ENCODE results near the gene KCTD19.

KCTD19 gene

DNA sequence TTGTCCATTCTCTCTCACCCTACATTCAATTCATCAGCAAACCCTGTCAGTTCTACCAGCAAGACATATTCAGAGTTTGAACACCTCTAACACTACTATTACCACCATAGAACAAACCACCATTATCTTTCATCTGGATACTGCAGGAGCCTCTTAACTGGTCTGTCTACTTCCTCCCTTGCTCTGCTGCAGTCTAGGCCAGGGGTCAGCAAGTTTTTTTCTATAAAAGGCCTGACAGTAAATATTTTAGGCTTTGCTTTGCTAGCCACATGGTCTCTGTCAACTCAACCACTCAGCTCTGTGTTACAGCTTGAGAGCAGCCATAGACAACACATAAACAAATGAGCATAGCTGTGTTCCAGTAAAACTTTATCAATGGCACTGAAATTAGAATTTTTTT, 13.8 kb downstream of the KCTD19 start:
- no peak for DNase-seq

DNA sequence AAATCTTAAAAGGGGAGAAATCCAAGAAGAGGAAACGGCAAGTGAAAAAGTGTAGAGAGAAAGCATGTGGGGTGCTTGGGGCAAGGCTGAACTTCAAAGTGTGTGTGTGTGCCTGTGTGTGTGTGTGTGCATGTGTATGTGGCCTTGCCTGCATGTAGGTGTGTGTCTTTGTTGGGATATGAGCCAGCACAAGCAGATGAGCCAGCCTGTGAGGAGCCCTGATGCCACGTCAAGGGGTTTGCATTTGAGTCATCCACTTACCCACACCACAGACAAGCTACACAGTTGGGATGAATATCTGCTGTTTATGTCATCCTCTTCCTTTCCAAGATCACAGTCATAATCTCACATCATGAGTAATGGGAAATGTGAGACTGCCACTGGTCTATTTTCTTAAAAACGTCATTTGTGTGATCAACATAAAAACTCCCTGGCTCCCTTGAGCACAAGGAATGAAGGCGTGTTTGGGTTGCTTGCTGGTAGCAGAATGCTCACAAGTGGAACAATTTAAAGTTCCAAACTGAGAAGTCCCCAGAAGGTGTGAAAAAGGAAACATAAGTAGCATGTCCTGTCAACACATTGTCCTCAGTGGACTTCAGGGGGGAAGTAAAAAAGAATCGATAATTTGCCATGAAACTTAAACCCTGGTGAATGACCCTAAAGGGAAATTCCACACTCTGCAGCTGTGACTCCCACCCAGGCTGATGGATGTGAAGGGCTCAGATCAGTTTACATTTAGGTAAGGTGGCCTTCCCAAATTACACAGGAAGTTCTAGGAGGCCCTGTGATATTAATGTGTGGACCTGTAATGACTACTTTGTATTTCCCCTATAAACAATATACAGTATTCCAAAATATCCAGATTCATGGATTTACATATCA, 14.7 kb downstream of the KCTD19 start:
- no peak for DNase-seq

DNA sequence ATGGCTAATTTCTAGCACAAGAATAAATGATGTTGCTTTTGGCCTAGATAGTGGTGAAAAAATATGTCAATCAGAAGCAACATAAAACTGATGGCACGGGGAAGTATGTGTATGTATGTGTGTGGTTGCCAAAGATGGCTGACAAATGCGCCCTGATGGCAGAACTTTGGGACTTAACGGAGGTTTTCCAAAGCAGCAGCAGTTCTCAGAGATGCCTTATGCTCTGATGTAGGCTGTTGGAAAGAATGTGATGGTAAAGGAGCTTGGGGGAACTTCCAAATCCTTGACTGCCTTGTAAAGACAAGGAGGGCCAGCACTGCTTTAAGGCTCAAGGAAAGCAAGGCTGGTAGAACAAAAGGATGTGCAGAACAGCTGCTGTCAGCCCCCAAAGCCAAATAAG, 16.0 kb downstream of the KCTD19 start:
- DNase-seq = no peak

- DNase-seq = no peak
Observed at GRCh38 chr16:67305216-67306071, 21.1 kb downstream of the KCTD19 start.

DNA sequence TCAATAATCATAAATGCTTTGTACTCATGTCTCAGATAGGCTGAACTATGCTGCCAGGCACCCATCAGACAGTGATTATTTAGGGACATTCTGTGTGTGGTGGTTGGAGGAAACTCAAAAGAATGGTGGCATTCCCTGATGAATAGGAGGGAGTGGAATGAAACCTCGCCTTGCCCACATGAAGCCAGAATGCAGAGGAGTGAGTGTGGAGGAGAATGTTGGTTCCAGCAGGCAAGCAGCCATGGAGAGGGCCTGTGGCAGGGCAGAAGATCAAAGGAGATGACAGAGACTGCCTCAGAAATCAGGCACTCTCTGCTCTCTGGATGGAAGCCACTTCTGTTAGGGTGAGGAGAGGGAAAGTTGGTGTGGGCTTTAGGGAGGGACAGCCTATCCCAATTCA, 22.5 kb downstream of the KCTD19 start:
- no peak for DNase-seq

DNA sequence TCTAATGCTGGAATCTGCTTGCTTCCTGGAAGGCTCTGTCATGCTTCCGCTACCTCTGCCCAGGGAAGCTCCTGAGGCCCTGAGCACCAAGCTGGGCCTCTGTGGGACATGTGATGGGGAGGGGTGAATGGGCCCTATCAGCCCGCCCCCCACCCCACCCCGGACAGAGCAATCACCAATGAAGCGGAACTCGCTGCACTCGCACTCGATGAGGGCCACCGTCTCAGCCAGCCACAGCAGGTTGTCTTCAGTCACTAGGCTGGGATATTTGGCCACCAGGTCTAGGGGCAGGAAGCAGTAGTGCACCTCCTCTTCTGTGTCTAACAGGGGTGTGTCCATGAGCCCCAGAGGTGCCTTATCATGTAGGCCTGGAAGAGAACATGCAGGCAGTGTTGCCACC, 23.6 kb downstream of the KCTD19 start:
- DNase-seq = peak; percentile 31

DNA sequence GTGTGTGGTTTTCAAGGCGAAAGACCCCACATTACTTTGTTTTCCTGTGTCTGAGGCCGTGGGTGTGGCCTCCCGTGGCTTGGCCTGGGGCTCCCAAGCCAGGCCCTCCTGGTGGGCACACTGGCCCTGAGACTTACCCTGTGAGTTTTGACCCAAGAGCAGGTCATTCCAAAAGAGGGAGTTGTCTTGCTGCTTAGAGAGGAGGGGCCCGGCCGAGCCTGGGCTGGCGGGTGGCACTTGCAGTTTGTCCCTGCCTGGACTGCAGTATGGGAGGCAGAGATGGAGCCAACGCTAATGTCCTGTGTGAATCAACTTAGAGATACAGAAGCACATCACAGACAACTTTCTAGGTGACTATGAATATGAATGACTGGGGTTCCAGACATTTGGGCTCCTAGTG, 24.5 kb downstream of the KCTD19 start:
- DNase-seq = no peak

DNA sequence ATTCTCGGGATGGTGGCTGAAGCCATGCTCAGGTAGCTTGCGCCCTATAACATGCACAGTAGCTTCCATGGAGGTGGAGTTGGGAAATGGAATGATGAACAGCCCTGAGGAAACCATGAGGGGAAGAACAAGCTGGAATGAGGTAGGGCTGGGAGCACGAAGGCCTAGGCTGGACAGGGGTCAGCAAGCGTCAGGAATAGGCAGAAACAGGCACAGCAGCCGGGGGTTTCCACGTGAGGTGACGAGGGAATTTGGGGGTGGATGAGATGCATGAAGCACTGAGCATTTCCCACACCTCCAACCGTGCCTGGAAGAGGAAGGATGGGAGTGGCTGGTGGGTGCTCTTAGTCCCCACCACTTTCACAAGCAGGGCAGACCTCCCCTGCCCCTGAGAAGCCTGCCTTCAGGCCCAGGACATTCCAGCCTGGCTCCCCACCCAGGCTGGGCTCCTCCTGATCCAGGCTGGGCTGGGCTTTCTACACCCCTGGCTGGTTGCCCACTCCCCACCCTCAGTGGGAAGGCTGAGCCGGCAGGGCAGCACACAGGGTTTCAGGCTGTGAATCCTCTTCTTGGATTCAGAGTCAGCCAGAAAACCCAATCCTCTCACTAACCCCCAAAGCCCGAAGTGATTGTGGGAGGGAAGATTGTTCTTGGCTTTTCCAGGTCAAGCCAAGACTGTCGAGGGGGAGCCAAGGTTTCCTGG, 25.3 kb downstream of the KCTD19 start:
- DNase-seq = no peak

DNA sequence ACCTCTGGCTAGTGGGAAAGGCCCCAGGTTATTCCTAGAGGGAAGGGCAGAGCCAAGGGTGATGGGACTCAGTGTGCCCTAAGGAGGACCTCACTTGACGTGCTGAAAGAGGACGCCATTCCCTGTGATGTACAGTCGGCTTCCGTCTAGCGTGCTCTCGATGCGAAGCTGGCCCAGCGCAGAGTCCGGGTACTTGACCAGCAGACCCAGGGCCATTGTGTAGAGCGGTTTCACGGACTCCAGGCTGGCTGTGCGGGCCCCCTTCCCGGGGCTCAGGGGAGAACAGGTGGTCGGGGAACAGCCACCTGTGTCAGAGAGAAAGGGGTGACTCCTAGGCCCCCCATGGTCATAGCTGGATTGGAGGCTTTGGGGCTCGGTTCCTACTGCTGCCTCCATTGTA, 27.3 kb downstream of the KCTD19 start:
- no peak for DNase-seq

DNA sequence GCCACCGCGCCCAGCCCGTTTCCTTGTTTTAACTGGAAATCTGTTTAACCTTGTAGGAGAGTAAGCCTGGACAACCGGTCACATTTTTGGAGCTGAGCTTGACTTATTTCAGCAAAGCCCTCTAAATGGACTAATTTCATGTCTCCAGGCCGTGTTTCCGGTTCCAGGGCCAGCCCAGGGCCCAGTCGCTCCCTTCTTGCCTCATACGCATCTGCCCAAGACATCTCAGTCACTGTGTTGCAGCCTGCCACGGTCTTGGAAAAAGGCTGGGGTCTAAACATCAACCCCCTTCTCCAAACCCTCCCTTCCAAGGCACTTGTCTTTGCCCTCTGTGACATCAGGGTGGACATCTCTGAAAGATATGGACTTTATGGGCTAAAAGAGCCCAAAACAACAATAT, 28.3 kb downstream of the KCTD19 start:
- DNase-seq = no peak

DNA sequence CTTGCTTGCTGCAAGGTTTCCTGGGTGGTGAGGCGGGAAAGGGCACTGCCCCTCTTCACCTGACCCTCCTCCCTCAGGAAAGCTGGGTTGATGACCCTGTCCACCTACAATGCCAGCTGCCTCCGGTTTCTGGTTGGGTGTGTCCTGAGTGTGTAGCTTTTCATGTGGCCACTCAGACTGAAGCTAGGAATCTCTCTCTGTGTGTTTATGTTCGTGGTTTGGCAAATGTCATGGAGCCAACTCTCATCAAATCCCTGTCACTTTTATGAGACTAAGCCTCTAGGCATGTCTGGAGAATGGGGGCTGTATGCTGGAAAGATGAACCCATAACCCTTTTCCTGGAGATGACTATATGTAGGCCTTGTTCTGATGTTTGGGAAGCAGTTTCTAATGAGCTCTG, 30.1 kb downstream of the KCTD19 start:
- DNase-seq = no peak

DNA sequence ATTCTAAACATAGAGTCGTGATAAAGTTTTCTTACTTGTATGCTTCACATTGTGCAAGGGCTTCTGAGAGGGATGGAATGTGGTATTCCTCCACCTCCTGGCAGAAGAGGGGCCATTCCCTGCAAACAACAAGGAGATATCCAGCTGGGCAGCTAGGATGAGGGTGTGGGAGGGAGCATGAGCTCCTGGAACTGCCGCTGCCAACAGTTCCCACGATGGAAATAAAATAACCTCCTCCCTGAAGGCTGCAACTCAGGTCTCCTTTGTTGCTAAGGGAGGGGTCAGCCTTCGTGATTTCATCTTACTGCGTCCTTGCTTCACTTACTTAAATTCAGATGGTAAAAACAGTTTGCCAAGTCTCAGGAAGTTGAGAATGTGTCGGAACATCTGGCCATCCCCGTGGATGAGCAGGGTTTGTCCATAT, 31.6 kb downstream of the KCTD19 start:
- DNase-seq = no peak

GRCh38 chr16:67294171-67294757, 32.3 kb downstream of the KCTD19 start:
- DNase-seq = no peak

DNA sequence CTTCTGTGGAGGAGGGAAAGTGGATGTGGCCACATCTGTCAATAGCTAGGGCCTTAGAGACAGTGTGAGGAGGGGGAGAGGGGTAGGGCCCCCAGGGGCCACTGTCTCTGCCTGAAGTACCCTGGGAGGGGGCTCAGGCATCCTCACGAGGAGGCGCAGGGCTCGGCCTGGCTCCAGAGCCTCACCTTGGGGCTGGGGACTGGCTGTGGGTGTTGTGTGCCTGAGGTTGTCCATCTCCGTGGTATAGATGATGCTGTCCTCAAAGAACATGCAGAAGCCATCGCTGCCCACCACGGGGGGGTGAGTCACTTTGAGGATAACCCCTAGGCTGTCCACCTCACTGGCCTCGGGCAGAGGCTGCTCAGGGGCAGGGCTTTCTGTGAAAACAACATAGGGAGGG, 35.1 kb downstream of the KCTD19 start:
- DNase-seq = no peak

DNA sequence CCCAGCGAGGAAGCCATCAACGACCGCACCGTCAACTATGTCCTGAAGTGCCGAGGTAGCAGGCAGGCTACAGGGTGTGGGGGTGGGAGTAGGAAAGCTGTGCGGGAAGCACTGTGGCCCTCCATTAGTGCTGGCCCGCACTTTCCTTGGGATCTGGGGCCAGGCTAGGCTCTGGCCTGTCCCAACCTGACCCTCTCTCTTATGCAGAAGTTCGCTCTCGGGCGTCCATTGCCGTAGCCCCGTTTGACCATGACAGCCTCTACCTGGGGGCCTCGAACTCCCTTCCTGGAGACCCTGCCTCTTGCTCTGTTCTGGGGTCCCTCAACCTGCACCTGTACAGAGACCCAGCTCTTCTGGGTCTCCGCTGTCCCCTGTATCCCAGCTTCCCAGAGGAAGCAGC, 38.6 kb downstream of the KCTD19 start:
- DNase-seq = no peak

DNA sequence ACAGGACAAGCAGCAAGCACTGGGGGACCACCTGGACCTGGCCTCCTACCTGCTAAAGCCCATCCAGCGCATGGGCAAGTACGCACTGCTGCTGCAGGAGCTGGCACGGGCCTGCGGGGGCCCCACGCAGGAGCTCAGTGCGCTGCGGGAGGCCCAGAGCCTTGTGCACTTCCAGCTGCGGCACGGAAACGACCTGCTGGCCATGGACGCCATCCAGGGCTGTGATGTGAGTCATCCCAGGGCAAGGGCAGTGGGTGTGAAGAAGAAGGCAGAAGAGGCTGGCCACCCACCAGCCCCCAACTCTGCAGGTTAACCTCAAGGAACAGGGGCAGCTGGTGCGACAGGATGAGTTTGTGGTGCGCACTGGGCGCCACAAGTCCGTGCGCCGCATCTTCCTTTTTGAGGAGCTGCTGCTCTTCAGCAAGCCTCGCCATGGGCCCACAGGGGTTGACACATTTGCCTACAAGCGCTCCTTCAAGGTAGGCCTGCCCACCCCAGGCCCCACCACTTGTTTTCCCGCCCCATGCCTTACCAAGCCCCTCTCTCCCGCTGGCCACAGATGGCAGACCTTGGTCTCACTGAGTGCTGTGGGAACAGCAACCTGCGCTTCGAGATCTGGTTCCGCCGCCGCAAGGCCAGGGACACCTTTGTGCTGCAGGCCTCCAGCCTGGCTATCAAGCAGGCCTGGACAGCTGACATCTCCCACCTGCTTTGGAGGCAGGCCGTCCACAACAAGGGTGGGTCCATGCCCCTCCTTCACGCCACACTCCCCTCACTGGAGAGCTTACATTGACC, 39.9 kb downstream of the KCTD19 start:
- DNase-seq = no peak

DNA sequence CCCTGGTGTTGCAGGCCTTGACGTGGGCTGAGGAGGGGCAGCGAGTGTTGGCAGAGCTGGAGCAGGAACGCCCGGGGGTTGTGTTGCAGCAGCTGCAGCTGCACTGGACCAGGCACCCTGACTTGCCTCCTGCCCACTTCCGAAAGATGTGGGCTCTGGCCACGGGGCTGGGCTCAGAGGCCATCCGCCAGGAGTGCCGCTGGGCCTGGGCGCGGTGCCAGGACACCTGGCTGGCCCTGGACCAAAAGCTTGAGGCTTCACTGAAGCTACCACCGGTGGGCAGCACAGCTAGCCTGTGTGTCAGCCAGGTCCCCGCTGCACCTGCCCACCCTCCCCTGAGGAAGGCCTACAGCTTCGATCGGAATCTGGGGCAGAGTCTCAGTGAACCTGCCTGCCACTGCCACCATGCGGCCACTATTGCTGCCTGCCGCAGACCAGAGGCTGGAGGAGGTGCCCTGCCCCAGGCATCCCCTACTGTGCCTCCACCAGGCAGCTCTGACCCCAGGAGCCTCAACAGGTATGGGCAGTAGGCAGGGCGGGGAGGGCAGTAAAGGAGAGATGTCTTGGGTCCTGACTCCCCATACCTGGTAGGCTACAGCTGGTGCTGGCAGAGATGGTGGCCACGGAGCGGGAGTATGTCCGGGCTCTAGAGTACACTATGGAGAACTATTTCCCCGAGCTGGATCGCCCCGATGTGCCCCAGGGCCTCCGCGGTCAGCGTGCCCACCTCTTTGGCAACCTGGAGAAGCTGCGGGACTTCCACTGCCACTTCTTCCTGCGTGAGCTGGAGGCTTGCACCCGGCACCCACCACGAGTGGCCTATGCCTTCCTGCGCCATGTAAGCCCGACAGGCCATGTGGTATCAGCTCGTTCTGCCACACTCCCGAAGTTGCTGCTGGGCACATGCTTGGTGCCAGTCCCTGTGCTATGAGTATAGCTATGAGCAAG, 41.6 kb downstream of the KCTD19 start:
- DNase-seq = peak; percentile 34

GRCh38 chr16:67283826-67284555, 42.5 kb downstream of the KCTD19 start:
- DNase-seq = no peak

DNA sequence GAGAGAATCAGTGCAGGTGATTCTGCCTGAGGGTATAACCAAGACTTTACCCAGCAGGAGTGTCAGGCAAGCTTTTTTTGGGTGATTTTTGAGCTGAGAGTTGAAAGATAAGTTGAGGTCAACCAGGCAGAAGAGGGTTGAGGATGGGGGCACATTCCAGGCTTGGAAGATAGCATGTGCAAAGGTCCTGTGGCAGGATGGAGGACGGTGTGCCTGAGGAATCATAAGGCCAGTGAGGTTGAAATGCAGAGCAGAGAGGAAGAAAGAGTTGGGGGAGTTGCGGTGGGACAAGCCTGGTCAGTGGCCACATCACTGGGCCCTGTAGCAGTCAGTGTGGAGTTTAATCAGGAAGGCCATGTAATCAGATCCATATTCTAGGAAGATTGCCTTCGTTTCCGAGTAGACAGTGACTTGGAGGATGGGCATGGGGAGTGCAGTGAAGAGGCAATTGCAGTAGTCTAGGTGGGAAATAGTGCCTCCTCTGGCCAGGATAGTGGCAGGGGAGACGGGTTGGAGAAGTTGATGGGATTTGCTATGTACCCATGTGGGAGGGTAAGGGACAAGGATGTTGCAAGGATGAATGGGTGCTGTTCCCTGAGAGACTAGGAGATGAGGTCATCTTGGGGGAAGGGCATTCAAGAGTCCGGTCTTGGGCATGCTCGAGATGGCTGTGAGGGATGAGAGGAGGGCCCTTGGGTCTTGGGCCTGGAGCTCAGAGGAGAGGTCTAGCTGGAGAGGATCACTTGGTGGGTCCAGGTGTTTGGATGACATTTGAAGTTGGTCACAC, 43.3 kb downstream of the KCTD19 start:
- no peak for DNase-seq

- no peak for DNase-seq
Observed at GRCh38 chr16:67282447-67282805, 44.1 kb downstream of the KCTD19 start.

All from NCI-H510A (cell line).